Forelimb muscle (tissue), 1 donor: ENCODE measurements around the gene MECR. TPM values are rescaled to one million over a fixed set of nuclear protein-coding genes. Genes with fewer than 3 reads are reported as not detected.
"Not testable (repeated sequence)": the region's sequence is repeated elsewhere in the genome, so short reads cannot be mapped to it uniquely, and the experiment has no call there.

Experiments used
- DNase-seq: peaks from one replicate; pipeline ENCODE4 v3.0.0-alpha.2; 2013; ENCODE audit warnings: low read depth
- polyA plus RNA-seq: library from polyadenylated mRNA; unstranded; fragments of 120-200 nt; gene quantifications from one replicate; pipeline ENCODE4 v1.2.1, GENCODE V29; 2013; ENCODE audit not compliant: insufficient read length

MECR gene
- polyA plus RNA-seq, 1 donor: 21.5 TPM

GRCh38 chr1:29169976-29170375, 60.8 kb downstream of the MECR start:
- DNase-seq: no peak

- no peak for DNase-seq
Measured at GRCh38 chr1:29167904-29168303, 62.8 kb downstream of the MECR start.

GRCh38 chr1:29166291-29166878, 64.3 kb downstream of the MECR start:
- no peak for DNase-seq

- no peak for DNase-seq
Measured at GRCh38 chr1:29164588-29164987, 66.1 kb downstream of the MECR start.

GRCh38 chr1:29162476-29163138, 68.1 kb downstream of the MECR start:
- no peak for DNase-seq

GRCh38 chr1:29162025-29162424, 68.7 kb downstream of the MECR start:
- DNase-seq: no peak

- no peak for DNase-seq
Measured at GRCh38 chr1:29159773-29160172, 71.0 kb downstream of the MECR start.

- DNase-seq: no peak
Measured at GRCh38 chr1:29157269-29157601, 73.5 kb downstream of the MECR start.

GRCh38 chr1:29156543-29157268, 74.0 kb downstream of the MECR start:
- DNase-seq: no peak

GRCh38 chr1:29152046-29152805, 78.5 kb downstream of the MECR start:
- DNase-seq: no peak

GRCh38 chr1:29150346-29150745, 80.4 kb downstream of the MECR start:
- DNase-seq: not testable (repeated sequence)

- DNase-seq: no peak
Measured at GRCh38 chr1:29148656-29149491, 81.9 kb downstream of the MECR start.

- no peak for DNase-seq
Measured at GRCh38 chr1:29145739-29146437, 84.8 kb downstream of the MECR start.

- DNase-seq: no peak
Measured at GRCh38 chr1:29144178-29144577, 86.6 kb downstream of the MECR start.

- DNase-seq: no peak
Measured at GRCh38 chr1:29142714-29143113, 88.0 kb downstream of the MECR start.

Other genes starting within 250 kb of the MECR start
- gene TMEM200B, start 107.0 kb downstream of the MECR start, polyA plus RNA-seq: 5.9 TPM
- 68.9 TPM for gene SRSF4, start 49.0 kb downstream of the MECR start, polyA plus RNA-seq
- gene PTPRU, start 5.6 kb upstream of the MECR start, polyA plus RNA-seq: 14.1 TPM